ENCODE results near the gene ARHGAP6. TPM values are rescaled to one million over a fixed set of nuclear protein-coding genes. Genes with fewer than 3 reads are reported as not detected.

ARHGAP6 gene
- total RNA-seq, 1 experiment from 2014 or later = 0.50 TPM

GRCh38 chrX:11386001-11386523 lies 279.7 kb downstream of the ARHGAP6 start:
- peak overlapping the region; percentile 38 for H3K4me3 Mint-ChIP-seq (ENCODE audit: unreplicated experiment)
- H3K36me3 Mint-ChIP-seq (ENCODE audit: insufficient read depth, unreplicated experiment) = no peaks in the 10 kb centered on the region
- no peaks in the 10 kb centered on the region for H3K27me3 Mint-ChIP-seq (ENCODE audit: insufficient read depth, unreplicated experiment)
- peaks cover 7% of the 10 kb centered on the region for H3K4me1 Mint-ChIP-seq (ENCODE audit: low read depth, unreplicated experiment)
- no peaks in the 10 kb centered on the region for H3K9me3 Mint-ChIP-seq (ENCODE audit: unreplicated experiment)
- ChIA-PET POLR2A (interaction anchor here (1.1 kb wide), 1 partner anchor 75 kb away, joined by 3 read pairs; no protein-coding TSS in a partner anchor), CTCF (no interaction called here)
- Histone ChIP-seq H3K4me1 (peaks cover 27% of the 10 kb centered on the region), H3K4me3 (ENCODE audit: low read depth, low read length) (no peak overlapping the region), H3K36me3 (ENCODE audit: control insufficient read depth, insufficient read depth, low read length) (no peaks in the 10 kb centered on the region), H3K9me3 (no peaks in the 10 kb centered on the region), H3K27me3 (replicated peaks; ENCODE audit: control insufficient read depth, insufficient read depth, low read length) (no peaks in the 10 kb centered on the region)
- TF ChIP-seq CTCF (IDR thresholded peaks at IDR 0.05; ENCODE audit: insufficient read depth in 1 of 2, low read depth in 1 of 2, low read length in 1 of 2, severe bottlenecking in 1 of 2, unreplicated experiment in 1 of 2) = no peak
- intact Hi-C loops (cut with micrococcal nuclease; ENCODE audit: unreplicated experiment) = loop anchor here (1.0 kb wide), 1 partner anchor 75 kb away; no protein-coding TSS in a partner anchor
- peak overlapping the region; percentile 91 for H3K27ac Mint-ChIP-seq (ENCODE audit: unreplicated experiment)
- peak; percentile 69 to 82 for DNase-seq
- BruUV-seq (replicated peaks) = no TSS peak

GRCh38 chrX:11382930-11383329 lies 282.8 kb downstream of the ARHGAP6 start:
- Histone ChIP-seq H3K4me1 (peaks cover 27% of the 10 kb centered on the region), H3K4me3 (ENCODE audit: low read depth, low read length) (no peak overlapping the region), H3K27me3 (replicated peaks; ENCODE audit: control insufficient read depth, insufficient read depth, low read length) (no peaks in the 10 kb centered on the region), H3K9me3 (no peaks in the 10 kb centered on the region; the same call in 1 of the 2 replicates), H3K36me3 (ENCODE audit: control insufficient read depth, insufficient read depth, low read length) (no peaks in the 10 kb centered on the region)
- H3K9me3 Mint-ChIP-seq (ENCODE audit: unreplicated experiment) = no peaks in the 10 kb centered on the region
- TF ChIP-seq CTCF (IDR thresholded peaks at IDR 0.05; ENCODE audit: insufficient read depth in 1 of 2, low read depth in 1 of 2, low read length in 1 of 2, severe bottlenecking in 1 of 2, unreplicated experiment in 1 of 2) = no peak
- peaks cover 7% of the 10 kb centered on the region for H3K4me1 Mint-ChIP-seq (ENCODE audit: low read depth, unreplicated experiment)
- H3K27ac Mint-ChIP-seq (ENCODE audit: unreplicated experiment) = no peak overlapping the region
- ChIA-PET POLR2A (no interaction called here), CTCF (no interaction called here)
- H3K4me3 Mint-ChIP-seq (ENCODE audit: unreplicated experiment) = no peak overlapping the region
- no peaks in the 10 kb centered on the region for H3K36me3 Mint-ChIP-seq (ENCODE audit: insufficient read depth, unreplicated experiment)
- no peaks in the 10 kb centered on the region for H3K27me3 Mint-ChIP-seq (ENCODE audit: insufficient read depth, unreplicated experiment)
- no peak for DNase-seq
- intact Hi-C loops (cut with micrococcal nuclease; ENCODE audit: unreplicated experiment) = loop anchor here (5.0 kb wide), 1 partner anchor 124 kb away; no protein-coding TSS in a partner anchor
- BruUV-seq (replicated peaks) = no TSS peak

DNA sequence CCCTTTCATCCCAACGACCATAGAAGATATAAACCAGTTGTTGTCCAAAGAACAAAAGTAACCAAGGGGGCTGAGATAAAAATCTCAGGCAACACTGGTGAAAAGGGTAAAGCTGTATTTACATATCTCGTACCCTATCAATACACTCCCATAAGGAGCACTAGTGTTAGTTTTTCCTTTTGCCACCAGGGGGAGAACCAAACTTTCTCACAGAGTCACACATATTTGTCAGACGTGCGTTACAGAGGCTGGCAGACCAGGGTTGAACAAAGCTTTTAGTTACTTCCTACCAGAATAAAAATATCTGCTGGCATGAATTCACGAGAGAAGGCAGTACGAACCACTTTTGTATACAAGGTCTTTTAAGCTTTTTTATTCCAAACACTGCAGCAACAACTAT lies 284.3 kb downstream of the ARHGAP6 start:
- H3K4me1 ChIP-seq = peaks cover 19% of the 10 kb centered on the region
- H3K27me3 Mint-ChIP-seq (ENCODE audit: insufficient read depth, unreplicated experiment) = no peaks in the 10 kb centered on the region
- no peaks in the 10 kb centered on the region for H3K9me3 Mint-ChIP-seq (ENCODE audit: unreplicated experiment)
- POLR2A ChIA-PET = no interaction called here
- DNase-seq = peak; percentile 33 to 54
- BruUV-seq (replicated peaks) = no TSS peak
- no peak overlapping the region for H3K4me3 Mint-ChIP-seq (ENCODE audit: unreplicated experiment)
- CTCF ChIA-PET = interaction anchor here (1.0 to 1.1 kb wide), 2 partner anchors 79 to 80 kb away, joined by 3 to 5 read pairs; no protein-coding TSS in a partner anchor
- no peak overlapping the region for H3K27ac Mint-ChIP-seq (ENCODE audit: unreplicated experiment)
- H3K4me1 Mint-ChIP-seq (ENCODE audit: low read depth, unreplicated experiment) = peaks cover 3% of the 10 kb centered on the region
- intact Hi-C loops (cut with micrococcal nuclease; ENCODE audit: unreplicated experiment) = loop anchor here (1.0 to 5.0 kb wide), 3 partner anchors 126 to 237 kb away; no protein-coding TSS in a partner anchor
- no peaks in the 10 kb centered on the region; the same call in 1 of the 2 replicates for H3K9me3 ChIP-seq
- H3K36me3 ChIP-seq (ENCODE audit: control insufficient read depth, insufficient read depth, low read length) = no peaks in the 10 kb centered on the region
- H3K36me3 Mint-ChIP-seq (ENCODE audit: insufficient read depth, unreplicated experiment) = no peaks in the 10 kb centered on the region
- no peaks in the 10 kb centered on the region for H3K27me3 ChIP-seq (replicated peaks; ENCODE audit: control insufficient read depth, insufficient read depth, low read length)
- TF ChIP-seq CTCF (IDR thresholded peaks at IDR 0.05; ENCODE audit: insufficient read depth in 1 of 2, low read depth in 1 of 2, low read length in 1 of 2, severe bottlenecking in 1 of 2, unreplicated experiment in 1 of 2) = peak; percentile 44 to 45
- no peak overlapping the region for H3K4me3 ChIP-seq (ENCODE audit: low read depth, low read length)
